Adrenal gland (tissue), 5 donors: Measurements from ENCODE around the gene NEK7.

Source experiments
- CTCF ChIP-seq, 6 experiments: fragments of 450-650 bp in 4 of 6; fragments of 200-600 bp in 2 of 6; sonication (generic) in 1 of 6; IDR thresholded peaks; 1 replicate in 5 of 6; 2 replicates in 1 of 6; pipeline versions ENCODE4 v1.5.1 to v1.8.0; 2016 to 2021; ENCODE audit warnings: antibody characterized with exemption in 6 of 6, mild to moderate bottlenecking in 2 of 6, moderate library complexity in 1 of 6
- POLR2A ChIP-seq, 2 donors: fragments of 450-650 bp; IDR thresholded peaks; one replicate each; pipeline ENCODE4 v1.6.1; 2017; ENCODE audit warnings: antibody characterized with exemption in 2 of 2, mild to moderate bottlenecking in 2 of 2, moderate library complexity in 1 of 2
- donor health status: DM: no; HTN: no; CAD: no.

GRCh38 chr1:198267056-198267455 is 110.3 kb downstream of the NEK7 start:
- TF ChIP-seq CTCF (IDR thresholded peaks at IDR 0.05): no peak
- no peak for TF ChIP-seq POLR2A (IDR thresholded peaks at IDR 0.05)
